Lung (tissue), 12 donors: ENCODE data around the gene ADRM1. TPM values are rescaled to one million over a fixed set of nuclear protein-coding genes. Genes with fewer than 3 reads are reported as not detected.

Experiments
- ATAC-seq: fragments of 200-7000 bp; cut with Tn5 transposase; one replicate; pipeline ENCODE4 v1.9.1; 2020; ENCODE audit warnings: moderate number of reproducible peaks; ENCODE audit not compliant: insufficient read depth, low FRiP score
- DNase-seq, 3 donors: peaks; one replicate each; pipeline ENCODE4 v3.0.0-alpha.2; 2013 to 2017
- H3K27ac ChIP-seq, 2 donors: one replicate each; pipeline ENCODE4 v1.5.1; 2013; ENCODE audit warnings: mild to moderate bottlenecking in 2 of 2, moderate library complexity in 2 of 2, control low read depth in 1 of 2, inconsistent platforms in 1 of 2, low read depth in 1 of 2, low read length in 1 of 2
- H3K27me3 ChIP-seq, 3 donors: one replicate each; pipeline ENCODE4 v1.5.1; 2013; ENCODE audit warnings: low read length in 2 of 3; ENCODE audit not compliant: control insufficient read depth in 3 of 3, insufficient read depth in 3 of 3
- H3K36me3 ChIP-seq, 4 donors: one replicate each; pipeline ENCODE4 v1.5.1; 2013; ENCODE audit warnings: low read length in 4 of 4, mild to moderate bottlenecking in 1 of 4, moderate library complexity in 1 of 4; ENCODE audit not compliant: control insufficient read depth in 4 of 4, insufficient read depth in 4 of 4
- H3K4me1 ChIP-seq, 5 donors: one replicate each; pipeline ENCODE4 v1.5.1; 2013; ENCODE audit warnings: low read length in 5 of 5, mild to moderate bottlenecking in 2 of 5, moderate library complexity in 1 of 5; ENCODE audit not compliant: control insufficient read depth in 5 of 5, insufficient read depth in 5 of 5
- H3K4me3 ChIP-seq: one replicate; pipeline ENCODE4 v1.5.1; 2013; ENCODE audit warnings: mild to moderate bottlenecking, control low read depth, moderate library complexity
- H3K9ac ChIP-seq, 2 donors: one replicate each; pipeline ENCODE4 v1.5.1; 2013; ENCODE audit warnings: low read length in 2 of 2, control low read depth in 1 of 2; ENCODE audit not compliant: insufficient read depth in 1 of 2
- H3K9me3 ChIP-seq, 4 donors: one replicate each; pipeline ENCODE4 v1.5.1; 2013; ENCODE audit warnings: low read length in 3 of 4, mild to moderate bottlenecking in 1 of 4, moderate library complexity in 1 of 4; ENCODE audit not compliant: control insufficient read depth in 4 of 4, insufficient read depth in 3 of 4
- CTCF ChIP-seq: IDR thresholded peaks from 2 replicates; pipeline ENCODE4 v1.5.1; 2012; ENCODE audit warnings: mild to moderate bottlenecking; ENCODE audit errors: control extremely low read depth, extremely low read depth
- WGBS, 2 donors: extraction: QIAGEN DNeasy Blood & Tissue Kit; methylation state at CpG; one replicate each; pipeline ENCODE4 v1.1.7; 2013; 5-methylcytosine and 5-hydroxymethylcytosine counted together
- polyA plus RNA-seq, 2 donors: library from polyadenylated mRNA; stranded (reverse); fragments of 200-250 nt; gene quantifications; one replicate each; pipeline ENCODE4 v1.2.1, GENCODE V29; 2013
- total RNA-seq, 2 donors: library from RNA; depleted of rRNA in 1 of 2; stranded (reverse); fragments of >200 nt in 1 of 2; gene quantifications; one replicate each; pipeline ENCODE4 v1.2.1, GENCODE V29; 2014 to 2021
- donor health status: control.
- donor health status: control.
- donor health status: Bipolar disorder and iron deficiency.
- donor health status: healthy.
- donor health status: DM: yes; HTN: yes; CAD: no.

ADRM1 gene
- total and polyA plus RNA-seq, 4 donors = 43.1 to 140 (median 106) TPM

- Histone ChIP-seq H3K4me3 (no peak overlapping the region), H3K36me3 (peaks cover 0 to 93% (median 24%) of the 10 kb centered on the region in 4 donors), H3K4me1 (no peaks in the 10 kb centered on the region), H3K27ac (no peak overlapping the region), H3K9me3 (peaks cover 0 to 3% (median 0%) of the 10 kb centered on the region in 4 donors), H3K27me3 (no peaks in the 10 kb centered on the region), H3K9ac (no peak overlapping the region)
- WGBS, 2 donors = 94 to 96% methylated on average over 12 to 18 of the region's 18 CpGs
- TF ChIP-seq CTCF = no peak
- ATAC-seq (no peak), DNase-seq (no peak)
Measured at GRCh38 chr20:62311150-62311549, 8.4 kb downstream of the ADRM1 start.

- peaks cover 0 to 93% (median 22%) of the 10 kb centered on the region in 4 donors for H3K36me3 ChIP-seq
- no peak overlapping the region for H3K27ac ChIP-seq
- no peaks in the 10 kb centered on the region for H3K27me3 ChIP-seq
- no peak overlapping the region for H3K4me3 ChIP-seq
- no peak for TF ChIP-seq CTCF
- no peak for ATAC-seq
- DNase-seq = no peak
- H3K9me3 ChIP-seq = peaks cover 0 to 3% (median 0%) of the 10 kb centered on the region in 4 donors
- no peak overlapping the region for H3K9ac ChIP-seq
- H3K4me1 ChIP-seq = no peaks in the 10 kb centered on the region
- WGBS, 2 donors = 94 to 95% methylated on average over 60 of the region's 60 CpGs
Measured at GRCh38 chr20:62311832-62312661, 9.2 kb downstream of the ADRM1 start.

- TF ChIP-seq CTCF = no peak
- Histone ChIP-seq H3K4me1 (no peaks in the 10 kb centered on the region), H3K27me3 (no peaks in the 10 kb centered on the region), H3K9ac (no peak overlapping the region), H3K36me3 (peaks cover 0 to 93% (median 17%) of the 10 kb centered on the region in 4 donors), H3K27ac (no peak overlapping the region), H3K4me3 (no peak overlapping the region), H3K9me3 (peaks cover 0 to 3% (median 0%) of the 10 kb centered on the region in 4 donors)
- ATAC-seq (no peak), DNase-seq (no peak)
- WGBS, 2 donors = 94% methylated on average over 16 of the region's 16 CpGs
Measured at GRCh38 chr20:62312662-62312977, 9.8 kb downstream of the ADRM1 start.

GRCh38 chr20:62313021-62313420 is 10.2 kb downstream of the ADRM1 start:
- ATAC-seq (no peak), DNase-seq (no peak)
- Histone ChIP-seq H3K9me3 (peaks cover 0 to 3% (median 0%) of the 10 kb centered on the region in 4 donors), H3K9ac (no peak overlapping the region), H3K4me1 (no peaks in the 10 kb centered on the region), H3K4me3 (no peak overlapping the region), H3K27ac (no peak overlapping the region), H3K27me3 (no peaks in the 10 kb centered on the region), H3K36me3 (peaks cover 0 to 89% (median 14%) of the 10 kb centered on the region in 4 donors)
- TF ChIP-seq CTCF = no peak
- 94 to 95% methylated on average over 26 of the region's 26 CpGs for WGBS, 2 donors
